Measurements from ENCODE around the gene BOD1.

Gene BOD1

DNA sequence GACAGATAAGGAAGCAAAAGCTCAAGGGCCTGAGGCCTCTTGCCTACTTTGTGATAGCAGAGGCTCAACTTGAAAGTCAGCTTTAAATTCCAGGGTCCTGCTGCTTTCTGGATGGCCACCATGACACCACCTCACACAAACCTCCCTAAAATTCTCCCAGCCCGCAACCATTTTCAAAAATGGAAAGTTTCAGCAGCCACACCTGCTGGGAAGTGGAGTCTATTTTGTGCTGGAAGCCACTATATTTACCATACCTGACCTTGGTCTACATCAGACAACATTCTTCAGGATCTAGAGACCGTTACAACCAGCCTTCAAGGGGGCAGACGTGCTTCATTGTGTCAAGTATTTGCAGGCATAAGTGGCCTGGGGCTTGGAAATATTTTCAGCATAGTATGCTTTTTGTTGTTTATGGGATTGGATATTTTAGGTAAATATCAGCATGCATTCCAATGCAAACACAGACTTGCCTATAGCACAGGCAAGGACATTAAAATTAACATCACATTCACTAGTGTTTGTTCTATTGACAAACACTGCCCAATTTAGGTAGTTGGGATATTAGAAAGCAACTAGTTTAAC lies 50.9 kb downstream of the BOD1 start:
- peak overlapping the region; percentile 90; the same call in 1 of the 2 replicates for H3K27ac ChIP-seq
- no peak for TF ChIP-seq CTCF (conservative IDR thresholded peaks at IDR 0.05)

- peak overlapping the region; percentile 49; the same call in 1 of the 2 replicates for H3K27ac ChIP-seq
- no peak for TF ChIP-seq CTCF (conservative IDR thresholded peaks at IDR 0.05)
Observed at GRCh38 chr5:173564106-173564505, 52.3 kb downstream of the BOD1 start.

GRCh38 chr5:173563246-173563645 lies 53.2 kb downstream of the BOD1 start:
- no peak for TF ChIP-seq CTCF (conservative IDR thresholded peaks at IDR 0.05)

GRCh38 chr5:173562451-173562850 lies 54.0 kb downstream of the BOD1 start:
- no peak for TF ChIP-seq CTCF (conservative IDR thresholded peaks at IDR 0.05)
- H3K27ac ChIP-seq, result peak overlapping the region; percentile 49; the same call in 1 of the 2 replicates

More at GRCh38 chr5:173563246-173563645, 53.2 kb downstream of the BOD1 start:
- peak overlapping the region; percentile 49; the same call in 1 of the 2 replicates for H3K27ac ChIP-seq
